ENCODE data around the gene AK4.

Gene AK4

DNA sequence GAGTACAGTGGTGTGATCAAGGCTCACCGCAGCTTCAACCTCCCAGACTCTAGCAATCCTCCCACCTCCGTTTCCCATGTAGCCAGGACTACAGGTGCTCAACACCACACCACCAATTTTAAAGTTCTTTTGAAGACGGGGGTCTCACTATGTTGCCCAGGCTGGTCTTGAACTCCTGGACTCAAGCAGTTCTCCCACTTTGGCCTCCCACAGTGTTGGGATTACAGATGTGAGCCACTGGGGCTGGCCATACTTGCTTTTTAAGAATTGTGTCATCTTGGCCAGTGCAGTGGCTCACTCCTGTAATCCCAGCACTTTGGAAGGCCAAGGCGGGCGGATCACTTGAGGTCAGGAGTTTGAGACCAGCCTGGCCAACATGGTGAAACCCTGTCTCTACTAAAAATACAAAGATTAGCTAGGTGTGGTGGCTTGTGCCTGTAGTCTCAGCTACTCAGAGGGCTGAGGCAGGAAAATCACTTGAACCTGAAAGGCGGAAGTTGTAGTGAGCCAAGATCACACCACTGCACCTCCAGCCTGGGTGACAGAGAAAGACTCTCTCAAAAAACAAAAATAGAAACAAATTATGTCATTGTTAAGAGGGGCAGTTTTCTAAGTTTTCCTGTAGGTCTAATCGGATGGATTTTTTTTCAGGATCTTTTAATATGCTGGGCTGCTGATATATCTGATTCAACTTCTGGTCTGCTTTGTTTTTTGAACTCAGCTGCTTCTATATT is 18.7 kb downstream of the AK4 start:
- H3K9me3 ChIP-seq (ENCODE audit: control insufficient read depth, low read length), result no peaks in the 10 kb centered on the region
- no peaks in the 10 kb centered on the region for H3K79me2 ChIP-seq
- H3K27me3 ChIP-seq (ENCODE audit: control insufficient read depth, insufficient read depth, low read length), result no peaks in the 10 kb centered on the region
- no peak overlapping the region for H3K9ac ChIP-seq
- no peaks in the 10 kb centered on the region for H3K4me1 ChIP-seq
- H2AFZ ChIP-seq, result no peak overlapping the region
- H3K4me3 ChIP-seq (ENCODE audit: low read depth, low read length), result no peak overlapping the region
- no peak overlapping the region for H3K27ac ChIP-seq
- TF ChIP-seq, protein P1, sequence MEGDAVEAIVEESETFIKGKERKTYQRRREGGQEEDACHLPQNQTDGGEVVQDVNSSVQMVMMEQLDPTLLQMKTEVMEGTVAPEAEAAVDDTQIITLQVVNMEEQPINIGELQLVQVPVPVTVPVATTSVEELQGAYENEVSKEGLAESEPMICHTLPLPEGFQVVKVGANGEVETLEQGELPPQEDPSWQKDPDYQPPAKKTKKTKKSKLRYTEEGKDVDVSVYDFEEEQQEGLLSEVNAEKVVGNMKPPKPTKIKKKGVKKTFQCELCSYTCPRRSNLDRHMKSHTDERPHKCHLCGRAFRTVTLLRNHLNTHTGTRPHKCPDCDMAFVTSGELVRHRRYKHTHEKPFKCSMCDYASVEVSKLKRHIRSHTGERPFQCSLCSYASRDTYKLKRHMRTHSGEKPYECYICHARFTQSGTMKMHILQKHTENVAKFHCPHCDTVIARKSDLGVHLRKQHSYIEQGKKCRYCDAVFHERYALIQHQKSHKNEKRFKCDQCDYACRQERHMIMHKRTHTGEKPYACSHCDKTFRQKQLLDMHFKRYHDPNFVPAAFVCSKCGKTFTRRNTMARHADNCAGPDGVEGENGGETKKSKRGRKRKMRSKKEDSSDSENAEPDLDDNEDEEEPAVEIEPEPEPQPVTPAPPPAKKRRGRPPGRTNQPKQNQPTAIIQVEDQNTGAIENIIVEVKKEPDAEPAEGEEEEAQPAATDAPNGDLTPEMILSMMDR (IDR thresholded peaks at IDR 0.05), result no peak
- H3K36me3 ChIP-seq (ENCODE audit: control insufficient read depth, insufficient read depth, low read length), result no peaks in the 10 kb centered on the region
- no peak overlapping the region for H3K4me2 ChIP-seq (ENCODE audit: low read length)

DNA sequence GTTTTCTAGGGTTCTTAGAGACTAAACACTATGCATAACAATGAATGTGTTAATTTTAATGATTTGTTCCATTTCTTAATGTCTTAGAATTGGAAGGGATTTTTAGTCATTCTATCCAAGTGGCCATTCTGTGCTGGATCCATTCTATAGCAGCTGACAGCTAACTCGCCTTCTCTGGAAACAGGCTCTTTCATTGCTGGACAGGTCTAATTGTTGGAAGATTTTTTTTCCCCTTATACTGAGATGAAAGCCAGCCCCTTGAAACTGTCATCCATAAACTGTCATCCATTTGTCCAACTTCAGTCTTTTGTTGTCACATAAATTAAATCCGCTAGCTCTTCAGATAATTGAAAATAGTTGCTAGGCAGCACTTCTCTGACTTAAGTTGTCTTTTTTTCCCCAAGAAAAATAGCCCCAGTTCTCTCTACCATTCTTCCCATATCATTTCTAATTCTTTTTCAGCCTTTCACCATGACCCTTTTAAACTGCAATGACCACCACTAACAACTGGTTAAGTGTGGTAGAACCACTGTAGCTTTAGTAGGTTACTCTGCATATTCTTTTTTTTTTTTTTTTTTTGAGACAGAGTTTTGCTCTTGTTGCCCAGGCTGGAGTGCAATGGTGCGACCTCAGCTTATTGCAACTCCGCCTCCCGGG is 19.7 kb downstream of the AK4 start:
- Histone ChIP-seq H3K36me3 (ENCODE audit: control insufficient read depth, insufficient read depth, low read length) (no peaks in the 10 kb centered on the region), H3K4me2 (ENCODE audit: low read length) (no peak overlapping the region), H3K4me1 (no peaks in the 10 kb centered on the region), H3K27ac (no peak overlapping the region), H2AFZ (no peak overlapping the region), H3K27me3 (ENCODE audit: control insufficient read depth, insufficient read depth, low read length) (no peaks in the 10 kb centered on the region), H3K9ac (no peak overlapping the region), H3K79me2 (no peaks in the 10 kb centered on the region), H3K4me3 (ENCODE audit: low read depth, low read length) (no peak overlapping the region), H3K9me3 (ENCODE audit: control insufficient read depth, low read length) (no peaks in the 10 kb centered on the region)
- TF ChIP-seq, protein P1 (IDR thresholded peaks at IDR 0.05), result no peak

DNA sequence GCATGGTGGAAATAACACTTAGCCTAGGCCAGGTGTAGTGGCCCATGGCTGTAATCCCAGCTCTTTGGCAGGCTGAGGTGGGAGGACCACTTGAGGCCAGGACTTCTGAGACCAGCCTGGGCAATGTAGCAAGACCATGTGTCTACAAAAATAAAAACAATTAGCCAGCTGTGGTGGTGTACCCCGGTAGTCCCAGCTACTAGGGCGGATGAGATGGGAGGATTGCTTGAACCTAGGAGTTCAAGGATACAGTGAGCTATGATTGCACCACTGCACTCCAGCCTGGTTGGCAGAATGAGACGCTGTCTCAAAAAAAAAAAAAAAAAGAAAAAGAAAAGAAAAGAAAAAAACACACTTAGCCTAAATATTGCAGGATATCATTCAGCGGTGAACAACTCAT is 20.9 kb downstream of the AK4 start:
- H3K9me3 ChIP-seq (ENCODE audit: control insufficient read depth, low read length), result no peaks in the 10 kb centered on the region
- TF ChIP-seq, protein P1 (IDR thresholded peaks at IDR 0.05), result no peak
- H2AFZ ChIP-seq, result no peak overlapping the region
- H3K36me3 ChIP-seq (ENCODE audit: control insufficient read depth, insufficient read depth, low read length), result no peaks in the 10 kb centered on the region
- H3K4me1 ChIP-seq, result no peaks in the 10 kb centered on the region
- no peaks in the 10 kb centered on the region for H3K27me3 ChIP-seq (ENCODE audit: control insufficient read depth, insufficient read depth, low read length)
- no peak overlapping the region for H3K27ac ChIP-seq
- no peak overlapping the region for H3K9ac ChIP-seq
- no peak overlapping the region for H3K4me2 ChIP-seq (ENCODE audit: low read length)
- no peaks in the 10 kb centered on the region for H3K79me2 ChIP-seq
- no peak overlapping the region for H3K4me3 ChIP-seq (ENCODE audit: low read depth, low read length)

DNA sequence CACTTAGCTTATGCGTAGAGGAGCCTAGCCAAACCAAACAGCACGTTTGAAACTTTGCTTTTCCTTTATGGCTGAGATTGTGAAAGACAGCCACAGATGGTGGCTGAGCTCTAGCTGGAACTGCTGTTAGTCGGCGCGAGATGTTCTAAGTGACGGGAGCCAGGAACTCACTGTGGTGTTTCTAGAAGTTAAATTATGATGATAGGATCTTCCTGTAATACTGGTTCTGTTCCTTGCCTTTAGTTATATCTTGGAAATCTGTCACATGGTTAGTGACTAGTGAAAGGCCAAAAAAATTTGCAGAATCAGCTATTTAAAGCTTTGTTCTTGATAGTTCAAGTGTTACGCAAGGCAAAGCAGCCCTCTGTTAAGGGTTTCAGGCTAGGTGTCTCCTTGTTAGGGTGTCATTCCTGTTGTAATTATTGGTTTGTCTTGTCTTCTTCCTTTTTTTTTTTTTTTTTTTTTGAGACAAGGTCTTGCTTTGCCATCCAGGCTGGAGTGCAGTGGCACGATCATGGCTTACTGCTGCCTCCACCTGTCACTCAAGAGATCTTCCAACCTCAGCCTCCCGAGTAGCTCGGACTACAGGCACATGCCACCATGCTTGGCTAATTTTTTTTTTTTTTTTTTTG is 22.6 kb downstream of the AK4 start:
- Histone ChIP-seq H2AFZ (peak overlapping the region; percentile 27), H3K9ac (no peak overlapping the region), H3K4me1 (no peaks in the 10 kb centered on the region), H3K36me3 (ENCODE audit: control insufficient read depth, insufficient read depth, low read length) (no peaks in the 10 kb centered on the region), H3K4me2 (ENCODE audit: low read length) (peak overlapping the region; percentile 54), H3K27me3 (ENCODE audit: control insufficient read depth, insufficient read depth, low read length) (no peaks in the 10 kb centered on the region), H3K79me2 (no peaks in the 10 kb centered on the region), H3K27ac (peak overlapping the region; percentile 53), H3K4me3 (ENCODE audit: low read depth, low read length) (peak overlapping the region; percentile 19), H3K9me3 (ENCODE audit: control insufficient read depth, low read length) (no peaks in the 10 kb centered on the region)
- TF ChIP-seq, protein P1 (IDR thresholded peaks at IDR 0.05), result no peak

Data from parathyroid adenoma (tissue), 2 donors.